Osteocyte (in vitro differentiated cells): ENCODE measurements around the gene MCM5. TPM values are rescaled to one million over a fixed set of nuclear protein-coding genes. Genes with fewer than 3 reads are reported as not detected.

Experiments used
- DNase-seq: peaks from one replicate; pipeline ENCODE4 v3.0.0; 2021; ENCODE audit warnings: mixed read lengths; ENCODE audit not compliant: unreplicated experiment; ENCODE audit errors: extremely low spot score
- H3K27ac Mint-ChIP-seq: one replicate; pipeline ENCODE4 v1.8.0; 2021; ENCODE audit warnings: mild to moderate bottlenecking, mixed read lengths; ENCODE audit not compliant: unreplicated experiment
- H3K27me3 Mint-ChIP-seq: one replicate; pipeline ENCODE4 v1.8.0; 2021; ENCODE audit warnings: mixed read lengths; ENCODE audit not compliant: unreplicated experiment
- H3K36me3 Mint-ChIP-seq: one replicate; pipeline ENCODE4 v1.8.0; 2021; ENCODE audit warnings: mixed read lengths; ENCODE audit not compliant: unreplicated experiment
- H3K4me1 Mint-ChIP-seq: one replicate; pipeline ENCODE4 v1.8.0; 2021; ENCODE audit warnings: mixed read lengths; ENCODE audit not compliant: unreplicated experiment
- H3K4me3 Mint-ChIP-seq: one replicate; pipeline ENCODE4 v1.8.0; 2021; ENCODE audit warnings: mild to moderate bottlenecking, moderate library complexity, mixed read lengths; ENCODE audit not compliant: unreplicated experiment
- H3K9me3 Mint-ChIP-seq: one replicate; pipeline ENCODE4 v1.8.0; 2021; ENCODE audit warnings: mixed read lengths; ENCODE audit not compliant: unreplicated experiment
- total RNA-seq: library from RNA; stranded (reverse); gene quantifications from 2 replicates; pipeline ENCODE4 v1.2.1, GENCODE V29; 2021
- TF ChIP-seq, protein P1 (sequence below): fragments of 200-600 bp; sonication (generic); IDR thresholded peaks from 2 replicates; pipeline ENCODE4 v1.5.0; 2021; ENCODE audit warnings: antibody characterized with exemption, mild to moderate bottlenecking, moderate library complexity

MCM5 gene
- total RNA-seq, 1 donor from 2014 or later = 28.5 TPM

DNA sequence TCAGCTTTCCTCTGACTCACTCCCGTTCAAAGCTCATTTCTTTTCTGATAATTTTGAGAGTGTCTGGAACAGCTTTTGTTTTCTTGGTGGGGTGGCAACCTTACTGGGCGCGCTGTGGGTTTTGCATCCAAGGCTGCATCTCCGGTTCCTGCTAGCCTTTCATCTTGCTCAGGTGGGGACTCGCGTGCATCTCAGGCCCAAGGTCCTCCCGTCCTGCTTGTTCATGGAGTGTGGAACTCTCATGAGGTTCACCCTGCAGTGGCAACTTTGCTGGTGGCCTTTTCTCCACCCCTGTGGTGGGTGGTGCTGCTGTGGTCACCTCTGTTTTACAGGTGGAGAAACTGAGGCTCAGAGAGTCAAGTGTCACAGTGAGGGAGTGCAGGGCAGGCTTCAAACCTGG lies 25.6 kb downstream of the MCM5 start:
- TF ChIP-seq, protein P1, sequence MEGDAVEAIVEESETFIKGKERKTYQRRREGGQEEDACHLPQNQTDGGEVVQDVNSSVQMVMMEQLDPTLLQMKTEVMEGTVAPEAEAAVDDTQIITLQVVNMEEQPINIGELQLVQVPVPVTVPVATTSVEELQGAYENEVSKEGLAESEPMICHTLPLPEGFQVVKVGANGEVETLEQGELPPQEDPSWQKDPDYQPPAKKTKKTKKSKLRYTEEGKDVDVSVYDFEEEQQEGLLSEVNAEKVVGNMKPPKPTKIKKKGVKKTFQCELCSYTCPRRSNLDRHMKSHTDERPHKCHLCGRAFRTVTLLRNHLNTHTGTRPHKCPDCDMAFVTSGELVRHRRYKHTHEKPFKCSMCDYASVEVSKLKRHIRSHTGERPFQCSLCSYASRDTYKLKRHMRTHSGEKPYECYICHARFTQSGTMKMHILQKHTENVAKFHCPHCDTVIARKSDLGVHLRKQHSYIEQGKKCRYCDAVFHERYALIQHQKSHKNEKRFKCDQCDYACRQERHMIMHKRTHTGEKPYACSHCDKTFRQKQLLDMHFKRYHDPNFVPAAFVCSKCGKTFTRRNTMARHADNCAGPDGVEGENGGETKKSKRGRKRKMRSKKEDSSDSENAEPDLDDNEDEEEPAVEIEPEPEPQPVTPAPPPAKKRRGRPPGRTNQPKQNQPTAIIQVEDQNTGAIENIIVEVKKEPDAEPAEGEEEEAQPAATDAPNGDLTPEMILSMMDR = no peak
- no peak overlapping the region for H3K27ac Mint-ChIP-seq
- H3K4me1 Mint-ChIP-seq = peaks cover 16% of the 10 kb centered on the region
- H3K36me3 Mint-ChIP-seq = peaks cover 14% of the 10 kb centered on the region
- no peaks in the 10 kb centered on the region for H3K27me3 Mint-ChIP-seq
- H3K9me3 Mint-ChIP-seq = no peaks in the 10 kb centered on the region
- H3K4me3 Mint-ChIP-seq = no peak overlapping the region
- DNase-seq = no peak

DNA sequence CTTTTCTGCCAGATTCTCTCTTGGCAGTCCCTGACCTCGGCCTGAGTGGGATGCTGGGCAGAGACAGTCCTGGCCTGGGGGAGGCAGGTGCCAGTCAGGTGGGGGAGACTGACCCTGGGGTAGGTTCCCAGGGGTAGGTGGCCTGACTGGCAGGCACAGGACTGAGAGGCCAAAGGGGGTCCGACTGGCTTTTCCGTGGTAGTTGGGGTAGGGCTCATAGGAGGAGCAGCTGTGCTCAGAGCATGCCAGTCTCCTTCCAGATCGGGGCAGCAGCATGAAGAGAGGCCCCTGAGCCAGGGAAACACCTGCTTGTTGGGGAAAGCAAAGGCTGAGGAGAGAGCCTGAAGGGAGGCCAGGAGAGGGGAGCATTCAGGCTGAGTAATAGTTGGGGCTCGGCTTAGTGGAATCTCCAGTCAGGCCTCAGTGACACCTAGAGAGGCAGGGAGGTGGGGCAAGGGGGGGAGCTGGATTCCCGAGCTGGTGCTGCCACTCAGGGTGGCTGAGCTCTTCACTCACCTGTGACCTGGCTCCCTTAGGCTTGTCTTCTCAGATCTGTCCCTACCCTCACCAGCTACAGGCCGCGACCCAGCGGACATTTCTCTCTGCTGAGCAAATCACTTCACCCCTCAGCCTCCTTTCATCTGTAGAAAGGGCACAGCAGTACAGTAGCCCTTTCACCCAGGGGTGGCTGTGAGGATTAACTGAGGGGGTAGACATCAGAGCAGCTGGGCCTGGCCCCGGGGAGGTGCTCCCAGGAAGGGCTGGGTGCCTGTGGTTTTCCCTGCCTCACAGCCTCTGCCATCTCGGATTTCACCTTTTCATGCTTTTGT lies 26.2 kb downstream of the MCM5 start:
- H3K4me3 Mint-ChIP-seq = no peak overlapping the region
- H3K4me1 Mint-ChIP-seq = peaks cover 21% of the 10 kb centered on the region

DNA sequence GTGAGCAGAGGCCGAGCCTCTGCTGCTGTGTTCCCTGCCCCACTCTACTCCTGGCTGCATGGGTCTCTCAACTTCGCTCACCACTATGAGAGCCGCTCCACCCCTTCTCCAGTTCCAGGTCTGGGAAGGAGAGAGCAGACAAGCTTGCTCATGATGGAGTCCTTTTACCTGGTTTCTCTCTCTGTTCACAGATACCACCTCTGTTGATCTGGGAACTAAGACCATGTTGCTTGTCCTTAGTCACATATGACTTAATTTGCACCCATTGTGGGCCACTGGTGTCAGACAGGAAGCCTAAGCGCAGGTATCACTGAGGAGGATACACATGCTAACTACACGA lies 26.8 kb downstream of the MCM5 start:
- DNase-seq = no peak
- peaks cover 9% of the 10 kb centered on the region for H3K36me3 Mint-ChIP-seq
- H3K9me3 Mint-ChIP-seq = no peaks in the 10 kb centered on the region
- no peak overlapping the region for H3K4me3 Mint-ChIP-seq
- no peaks in the 10 kb centered on the region for H3K27me3 Mint-ChIP-seq
- TF ChIP-seq, protein P1 = no peak
- peak overlapping the region; percentile 71 for H3K27ac Mint-ChIP-seq
- peaks cover 24% of the 10 kb centered on the region for H3K4me1 Mint-ChIP-seq

More for the DNA sequence above, 26.2 kb downstream of the MCM5 start:
- TF ChIP-seq, protein P1 = no peak
- no peak for DNase-seq
- Mint-ChIP-seq H3K27ac (peak overlapping the region; percentile 71), H3K9me3 (no peaks in the 10 kb centered on the region), H3K27me3 (no peaks in the 10 kb centered on the region), H3K36me3 (peaks cover 12% of the 10 kb centered on the region)

DNA sequence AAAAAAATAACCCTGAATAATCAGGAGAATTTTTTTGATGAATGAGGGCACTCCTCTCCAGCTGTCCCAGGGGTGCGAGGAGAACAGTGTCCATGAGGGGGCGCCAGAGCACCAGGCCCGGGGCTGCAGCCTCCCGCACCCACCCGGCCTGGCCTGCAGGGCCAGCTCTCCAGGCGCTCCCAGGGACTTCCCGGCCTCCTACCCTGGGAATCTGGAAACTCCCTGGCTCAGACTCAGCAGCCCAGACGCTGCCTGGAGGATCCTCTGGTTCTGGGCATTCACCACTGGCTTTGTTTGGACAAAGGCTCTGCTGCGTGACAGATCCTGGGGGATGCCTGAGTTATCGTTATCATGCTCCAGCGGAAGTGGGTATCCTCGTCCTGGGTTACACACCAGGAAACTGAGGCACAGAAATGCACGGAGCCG lies 31.0 kb downstream of the MCM5 start:
- H3K4me3 Mint-ChIP-seq = no peak overlapping the region
- no peaks in the 10 kb centered on the region for H3K9me3 Mint-ChIP-seq
- TF ChIP-seq, protein P1 = peak; percentile 96
- peak overlapping the region; percentile 41 for H3K27ac Mint-ChIP-seq
- peaks cover 18% of the 10 kb centered on the region for H3K4me1 Mint-ChIP-seq
- H3K36me3 Mint-ChIP-seq = peaks cover 8% of the 10 kb centered on the region
- no peaks in the 10 kb centered on the region for H3K27me3 Mint-ChIP-seq
- DNase-seq = peak; percentile 96

DNA sequence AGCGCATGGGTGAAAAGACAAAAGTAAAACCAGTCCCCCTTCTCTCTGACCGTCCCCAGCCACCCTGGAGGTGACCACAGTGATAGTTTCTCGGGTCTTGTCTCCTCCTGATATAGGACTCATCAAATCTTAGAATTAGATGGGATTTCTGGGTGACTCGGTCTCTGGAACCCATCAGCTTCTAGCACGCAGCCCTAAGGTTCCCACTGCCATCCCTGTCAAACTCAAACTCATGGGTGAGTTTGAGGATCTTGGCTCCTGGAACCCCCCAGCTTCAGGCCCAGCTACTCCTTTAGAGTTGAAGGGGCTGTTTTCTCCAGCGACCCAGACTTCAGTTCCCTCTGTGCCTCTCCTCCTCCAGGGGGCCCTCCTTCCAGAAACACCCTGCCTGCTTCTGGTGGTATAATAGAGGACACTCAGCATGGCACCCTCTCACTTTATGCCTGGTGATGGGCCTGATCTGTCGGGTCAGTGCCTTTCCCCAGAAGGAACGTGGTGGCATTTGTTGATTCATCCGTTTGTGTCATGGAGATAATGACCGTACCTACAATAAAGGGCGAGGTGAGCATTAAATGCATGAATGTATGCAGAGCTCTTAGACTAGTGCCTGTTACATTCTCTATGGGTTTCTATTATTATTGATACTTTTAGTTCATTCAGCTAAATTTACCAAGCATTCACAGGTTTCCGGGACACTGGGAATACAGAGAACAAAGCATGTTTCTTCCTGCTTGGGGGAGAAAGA lies 31.7 kb downstream of the MCM5 start:
- no peaks in the 10 kb centered on the region for H3K27me3 Mint-ChIP-seq
- H3K9me3 Mint-ChIP-seq = no peaks in the 10 kb centered on the region
- H3K4me3 Mint-ChIP-seq = no peak overlapping the region

More for the DNA sequence above, 31.7 kb downstream of the MCM5 start:
- peaks cover 8% of the 10 kb centered on the region for H3K36me3 Mint-ChIP-seq
- TF ChIP-seq, protein P1 = no peak
- no peak for DNase-seq
- peak overlapping the region; percentile 41 for H3K27ac Mint-ChIP-seq
- peaks cover 10% of the 10 kb centered on the region for H3K4me1 Mint-ChIP-seq
